Left ventricle myocardium inferior (tissue), 1 donor: ENCODE results near the gene CEP104. TPM values are rescaled to one million over a fixed set of nuclear protein-coding genes. Genes with fewer than 3 reads are reported as not detected.
A peak's percentile ranks its signal among the peaks of the same experiment; 100 is the strongest.

Source experiments
- DNase-seq: peaks from one replicate; pipeline ENCODE4 v3.0.0-alpha.2; 2020
- H3K27ac ChIP-seq: fragments of 200-600 bp; replicated peaks from 2 replicates; pipeline ENCODE4 v1.8.0; 2021
- H3K27me3 ChIP-seq: fragments of 200-600 bp; 2 replicates; pipeline ENCODE4 v1.8.0; 2021; ENCODE audit warnings: low read depth
- H3K36me3 ChIP-seq: fragments of 200-600 bp; 2 replicates; pipeline ENCODE4 v1.8.0; 2021
- H3K4me1 ChIP-seq: fragments of 200-600 bp; 2 replicates; pipeline ENCODE4 v1.8.0; 2021
- H3K4me3 ChIP-seq: fragments of 200-600 bp; 2 replicates; pipeline ENCODE4 v1.8.0; 2021; ENCODE audit warnings: mild to moderate bottlenecking, moderate library complexity
- H3K9me3 ChIP-seq: fragments of 200-600 bp; replicated peaks from 2 replicates; pipeline ENCODE4 v1.8.0; 2021
- intact Hi-C: fragments of 100-400 bp; cut with micrococcal nuclease; formaldehyde crosslinking; loops from one replicate; pipeline ENCODE4 v1.11.0; 2022
- total RNA-seq: library from RNA; stranded (reverse); fragmentation: NEBNext Ultra II Directional; extraction: Animal tissue kit (Norgen Biotek cat#: 25700); gene quantifications from one replicate; pipeline ENCODE4 v1.2.1, GENCODE V29; 2021
- TF ChIP-seq, protein P1 (sequence below): fragments of 200-600 bp; IDR thresholded peaks from 2 replicates; pipeline ENCODE4 v1.8.0; 2021; ENCODE audit warnings: antibody characterized with exemption, mild to moderate bottlenecking, borderline replicate concordance
- donor health status: DM: no; HTN: yes; CAD: no; lungs with severe emphysema.

The CEP104 gene
- total RNA-seq, 1 donor from 2014 or later = 32.2 TPM

DNA sequence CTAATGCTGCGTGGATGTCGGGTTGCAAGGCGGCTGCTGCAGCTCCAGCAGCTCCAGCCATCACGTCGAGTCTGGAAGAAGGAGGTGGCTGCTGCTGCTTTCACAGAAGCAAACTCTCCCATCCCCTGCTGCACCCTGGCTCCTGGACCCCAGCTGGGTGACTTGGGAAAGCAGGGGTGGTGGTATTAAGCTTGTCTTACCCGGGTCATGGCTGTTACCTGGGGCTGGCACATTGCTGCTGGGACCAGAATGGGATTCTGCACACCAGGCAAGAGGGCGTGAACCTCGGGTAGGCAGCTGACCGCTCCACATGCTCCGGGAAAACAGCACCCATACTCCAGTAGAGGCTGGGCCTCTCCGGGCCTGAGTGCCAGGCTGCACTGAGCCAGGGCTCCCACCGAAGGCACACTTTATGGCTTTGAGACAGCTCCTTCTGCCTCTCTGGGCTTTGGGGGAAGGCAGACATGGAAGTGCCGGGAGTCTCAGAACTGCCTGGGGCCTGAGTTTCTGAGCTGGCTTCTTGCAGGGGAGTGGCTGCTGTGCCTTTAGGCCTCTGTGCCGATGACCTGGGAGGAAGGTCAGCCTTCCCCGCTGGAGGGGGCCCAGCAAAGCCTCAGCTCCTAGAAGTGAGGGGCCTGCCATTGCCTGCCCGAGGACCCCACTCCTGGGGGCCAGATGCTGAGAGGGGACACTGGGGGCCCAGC lies 83.3 kb downstream of the CEP104 start:
- no peak for DNase-seq
- Histone ChIP-seq H3K27me3 (peaks cover 16% of the 10 kb centered on the region), H3K9me3 (no peaks in the 10 kb centered on the region), H3K36me3 (peaks cover 1% of the 10 kb centered on the region), H3K4me3 (peak overlapping the region; percentile 74), H3K27ac (peak overlapping the region; percentile 83), H3K4me1 (peaks cover 54% of the 10 kb centered on the region)
- TF ChIP-seq, protein P1, sequence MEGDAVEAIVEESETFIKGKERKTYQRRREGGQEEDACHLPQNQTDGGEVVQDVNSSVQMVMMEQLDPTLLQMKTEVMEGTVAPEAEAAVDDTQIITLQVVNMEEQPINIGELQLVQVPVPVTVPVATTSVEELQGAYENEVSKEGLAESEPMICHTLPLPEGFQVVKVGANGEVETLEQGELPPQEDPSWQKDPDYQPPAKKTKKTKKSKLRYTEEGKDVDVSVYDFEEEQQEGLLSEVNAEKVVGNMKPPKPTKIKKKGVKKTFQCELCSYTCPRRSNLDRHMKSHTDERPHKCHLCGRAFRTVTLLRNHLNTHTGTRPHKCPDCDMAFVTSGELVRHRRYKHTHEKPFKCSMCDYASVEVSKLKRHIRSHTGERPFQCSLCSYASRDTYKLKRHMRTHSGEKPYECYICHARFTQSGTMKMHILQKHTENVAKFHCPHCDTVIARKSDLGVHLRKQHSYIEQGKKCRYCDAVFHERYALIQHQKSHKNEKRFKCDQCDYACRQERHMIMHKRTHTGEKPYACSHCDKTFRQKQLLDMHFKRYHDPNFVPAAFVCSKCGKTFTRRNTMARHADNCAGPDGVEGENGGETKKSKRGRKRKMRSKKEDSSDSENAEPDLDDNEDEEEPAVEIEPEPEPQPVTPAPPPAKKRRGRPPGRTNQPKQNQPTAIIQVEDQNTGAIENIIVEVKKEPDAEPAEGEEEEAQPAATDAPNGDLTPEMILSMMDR = no peak
- intact Hi-C loops = no loop called here

DNA sequence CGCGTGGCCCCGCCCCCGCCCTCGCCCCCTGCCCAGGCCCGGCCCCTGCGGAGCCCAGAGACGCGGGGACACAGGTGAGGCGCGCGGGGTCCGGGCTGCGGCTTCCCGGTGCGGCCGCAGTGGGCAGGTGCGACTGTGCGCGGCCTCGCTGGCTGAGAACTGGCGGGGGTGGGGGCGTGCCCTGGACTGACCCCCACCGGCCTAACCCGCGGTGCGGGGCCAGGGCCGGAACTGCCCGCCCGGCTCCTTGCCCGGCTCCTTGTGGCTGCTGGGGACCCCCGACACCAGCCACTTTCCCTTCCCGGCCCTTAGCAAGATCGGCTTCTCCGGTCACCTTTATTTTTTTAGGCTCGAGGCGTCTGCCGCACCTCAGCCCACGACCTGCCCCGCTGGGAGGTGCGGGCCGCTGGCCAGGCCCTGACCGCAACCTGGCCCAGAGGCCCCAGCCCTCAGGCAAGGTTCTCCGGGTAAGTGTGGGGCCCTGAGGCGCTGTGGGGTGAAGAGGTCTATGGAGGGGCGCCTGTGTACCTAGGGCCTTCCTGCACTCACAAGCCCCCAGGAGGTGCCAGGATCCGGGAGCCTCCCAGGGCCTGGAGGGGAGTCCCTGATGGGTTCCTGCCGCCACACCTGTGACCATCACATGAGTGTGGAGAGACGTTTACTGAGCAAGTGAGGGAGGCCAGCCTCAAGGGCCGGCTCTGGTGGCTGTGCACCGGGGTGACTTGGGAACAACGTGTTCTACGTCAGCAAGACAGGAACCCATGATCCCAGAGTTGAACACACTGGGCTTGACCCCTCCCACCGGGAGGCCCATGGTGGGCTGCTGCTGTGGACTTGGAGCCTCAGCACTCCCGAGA lies 84.1 kb downstream of the CEP104 start, which contains the start of gene SMIM1:
SMIM1 (plus strand) TSS at position 35 of the 857 bp plus-strand sequence. CDS start 2,625 bp downstream, outside the sequence.
- Histone ChIP-seq H3K27me3 (peaks cover 16% of the 10 kb centered on the region), H3K36me3 (no peaks in the 10 kb centered on the region), H3K4me3 (peak within 1 kb of the TSS; percentile 74), H3K9me3 (no peaks in the 10 kb centered on the region), H3K27ac (peak within 1 kb of the TSS; percentile 83), H3K4me1 (peaks cover 52% of the 10 kb centered on the region)
- no peak for DNase-seq
- TF ChIP-seq, protein P1 = no peak
- intact Hi-C loops = no loop called here

DNA sequence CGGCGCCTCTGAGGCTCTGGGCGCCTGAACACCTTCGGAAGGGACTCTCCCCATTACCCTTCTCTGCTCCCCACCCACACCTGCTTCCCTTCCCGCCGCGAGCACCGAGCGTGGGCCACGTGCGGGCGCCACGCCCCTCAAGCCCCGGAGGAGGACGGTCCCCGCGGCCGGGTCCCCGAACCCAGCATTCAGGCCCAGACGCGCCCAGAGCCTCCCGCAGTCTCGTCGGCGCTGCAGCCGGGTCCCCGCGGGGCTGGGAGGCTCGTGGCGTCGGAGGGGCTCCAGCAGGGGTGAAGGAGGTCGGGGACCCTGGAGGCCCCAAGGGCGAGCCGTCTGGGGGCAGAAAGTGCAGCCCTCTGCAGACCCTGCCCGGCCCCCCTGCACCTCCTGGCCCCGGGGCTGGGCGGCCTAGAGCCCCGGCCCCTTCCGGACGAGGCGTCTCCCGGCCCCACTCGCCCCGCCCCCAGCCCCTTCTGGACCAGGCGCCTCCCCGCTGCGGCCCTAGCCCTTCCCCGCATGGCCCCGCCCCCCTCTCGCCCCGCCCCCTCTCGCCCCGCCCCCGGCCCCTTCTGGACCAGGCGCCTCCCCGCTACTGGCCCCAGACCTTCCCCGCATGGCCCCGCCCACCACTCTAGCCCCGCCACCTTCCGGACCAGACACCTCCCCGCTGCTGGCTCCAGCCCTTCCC lies 84.8 kb downstream of the CEP104 start:
- Histone ChIP-seq H3K4me1 (peaks cover 52% of the 10 kb centered on the region), H3K27ac (peak overlapping the region; percentile 83), H3K9me3 (no peaks in the 10 kb centered on the region), H3K27me3 (peaks cover 19% of the 10 kb centered on the region), H3K36me3 (no peaks in the 10 kb centered on the region), H3K4me3 (peak overlapping the region; percentile 74)
- DNase-seq = peak; percentile 92
- intact Hi-C loops = no loop called here
- TF ChIP-seq, protein P1 = no peak

DNA sequence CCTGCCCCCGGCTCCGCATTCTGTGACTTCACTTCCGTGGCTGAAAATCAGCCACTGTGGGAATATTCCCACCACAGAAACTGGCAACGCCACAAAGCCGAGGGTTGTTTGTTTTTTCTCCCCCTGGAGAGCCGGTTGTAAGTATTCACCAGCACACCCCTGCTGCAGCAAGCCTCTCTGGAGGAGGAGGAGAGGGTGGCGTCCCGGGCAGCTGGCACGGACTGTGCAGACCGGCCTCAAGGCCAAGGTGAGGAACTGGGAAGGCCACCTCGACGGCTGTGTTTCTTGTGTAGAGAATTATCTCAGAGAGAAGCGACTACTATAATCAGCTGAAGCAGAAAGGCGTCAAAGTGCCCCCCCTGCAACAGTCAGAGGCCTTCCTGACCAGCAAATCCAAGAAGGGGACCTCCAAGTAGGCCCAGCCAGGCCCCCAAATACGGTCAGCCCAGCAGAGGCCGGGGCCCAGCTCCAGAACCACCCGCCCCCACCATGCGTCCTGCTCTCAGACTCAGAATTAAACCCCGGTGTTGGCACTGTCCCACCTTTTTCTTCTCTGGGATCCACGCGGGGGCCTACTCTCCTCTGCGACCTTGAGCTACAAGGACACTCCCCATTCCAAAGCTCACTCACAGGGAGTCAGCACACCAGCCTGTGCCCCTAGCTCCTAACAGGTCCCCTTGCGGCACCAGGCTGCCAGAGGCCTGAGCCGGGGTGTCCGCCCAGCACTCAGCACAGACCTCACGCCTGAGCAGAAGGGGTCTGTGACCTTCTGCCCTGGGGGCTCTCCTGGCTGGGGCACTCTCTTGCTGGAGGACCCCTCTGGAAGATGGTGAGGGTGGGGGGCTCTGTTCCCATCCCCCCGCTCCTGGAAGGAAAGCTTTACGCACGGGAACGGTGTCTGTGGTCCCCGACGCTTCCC lies 85.6 kb downstream of the CEP104 start:
- peak overlapping the region; percentile 74 for H3K4me3 ChIP-seq
- peaks cover 52% of the 10 kb centered on the region for H3K4me1 ChIP-seq
- TF ChIP-seq, protein P1 = no peak
- peak overlapping the region; percentile 55 for H3K27ac ChIP-seq
- intact Hi-C loops = no loop called here
- H3K9me3 ChIP-seq = no peaks in the 10 kb centered on the region
- no peak for DNase-seq
- H3K36me3 ChIP-seq = no peaks in the 10 kb centered on the region
- H3K27me3 ChIP-seq = peaks cover 27% of the 10 kb centered on the region
